ENCODE measurements around the gene ZBTB7C.

ZBTB7C gene

DNA sequence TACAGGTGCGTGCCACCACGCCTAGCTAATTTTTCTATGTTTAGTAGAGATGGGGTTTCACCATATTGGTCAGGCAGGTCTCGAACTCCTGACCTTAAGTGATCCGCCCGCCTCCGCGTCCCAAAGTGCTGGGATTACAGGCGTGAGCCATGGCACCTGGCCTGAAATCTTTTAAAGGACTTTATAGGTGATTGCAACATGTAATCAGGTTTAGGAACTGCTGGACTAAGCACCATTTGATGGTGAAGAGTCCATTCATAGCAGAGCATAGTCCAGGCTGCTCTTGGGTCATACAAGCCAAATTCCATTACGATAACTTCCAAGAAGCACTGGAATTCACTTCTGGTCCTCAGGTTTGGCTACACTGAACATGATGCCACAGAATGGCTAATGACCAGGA lies 278.1 kb downstream of the ZBTB7C start:
- Histone ChIP-seq H3K4me1 (ENCODE audit: control insufficient read depth, insufficient read depth, low read length) (peaks cover 25% of the 10 kb centered on the region), H3K27ac (ENCODE audit: extremely low read depth, low read depth, low read length) (no peak overlapping the region), H3K9me3 (ENCODE audit: control insufficient read depth, insufficient read depth, low read depth, low read length) (no peaks in the 10 kb centered on the region), H3K4me3 (ENCODE audit: low read depth, low read length) (no peak overlapping the region), H3K36me3 (ENCODE audit: control insufficient read depth in 2 of 2, insufficient read depth in 1 of 2, low read length in 2 of 2) (no peaks in the 10 kb centered on the region)
- POLR2A ChIA-PET: interaction anchor here (1.0 kb wide), 1 partner anchor 25 kb away, joined by 3 read pairs; no protein-coding TSS in a partner anchor
- TF ChIP-seq, protein P1, sequence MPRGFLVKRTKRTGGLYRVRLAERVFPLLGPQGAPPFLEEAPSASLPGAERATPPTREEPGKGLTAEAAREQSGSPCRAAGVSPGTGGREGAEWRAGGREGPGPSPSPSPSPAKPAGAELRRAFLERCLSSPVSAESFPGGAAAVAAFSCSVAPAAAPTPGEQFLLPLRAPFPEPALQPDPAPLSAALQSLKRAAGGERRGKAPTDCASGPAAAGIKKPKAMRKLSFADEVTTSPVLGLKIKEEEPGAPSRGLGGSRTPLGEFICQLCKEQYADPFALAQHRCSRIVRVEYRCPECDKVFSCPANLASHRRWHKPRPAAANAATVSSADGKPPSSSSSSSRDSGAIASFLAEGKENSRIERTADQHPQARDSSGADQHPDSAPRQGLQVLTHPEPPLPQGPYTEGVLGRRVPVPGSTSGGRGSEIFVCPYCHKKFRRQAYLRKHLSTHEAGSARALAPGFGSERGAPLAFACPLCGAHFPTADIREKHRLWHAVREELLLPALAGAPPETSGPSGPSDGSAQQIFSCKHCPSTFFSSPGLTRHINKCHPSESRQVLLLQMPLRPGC (tag by site-specific recombination; IDR thresholded peaks at IDR 0.05): no peak
- TF ChIP-seq ZNF423 (tag by site-specific recombination; IDR thresholded peaks at IDR 0.05) (no peak), ZBTB8A (tag by site-specific recombination; IDR thresholded peaks at IDR 0.05) (no peak), SALL2 (tag by site-specific recombination; IDR thresholded peaks at IDR 0.05; ENCODE audit: borderline replicate concordance) (no peak), ZNF335 (tag by site-specific recombination; conservative IDR thresholded peaks at IDR 0.05) (no peak), KLF1 (tag by site-specific recombination; IDR thresholded peaks at IDR 0.05) (no peak), ZNF16 (tag by site-specific recombination; IDR thresholded peaks at IDR 0.05; ENCODE audit: low read depth) (no peak), ZNF585B (tag by site-specific recombination; IDR thresholded peaks at IDR 0.05) (no peak), SP2 (tag by site-specific recombination; IDR thresholded peaks at IDR 0.05) (no peak), ZNF155 (tag by site-specific recombination; IDR thresholded peaks at IDR 0.05) (no peak)
- TF ChIP-seq, protein P2, sequence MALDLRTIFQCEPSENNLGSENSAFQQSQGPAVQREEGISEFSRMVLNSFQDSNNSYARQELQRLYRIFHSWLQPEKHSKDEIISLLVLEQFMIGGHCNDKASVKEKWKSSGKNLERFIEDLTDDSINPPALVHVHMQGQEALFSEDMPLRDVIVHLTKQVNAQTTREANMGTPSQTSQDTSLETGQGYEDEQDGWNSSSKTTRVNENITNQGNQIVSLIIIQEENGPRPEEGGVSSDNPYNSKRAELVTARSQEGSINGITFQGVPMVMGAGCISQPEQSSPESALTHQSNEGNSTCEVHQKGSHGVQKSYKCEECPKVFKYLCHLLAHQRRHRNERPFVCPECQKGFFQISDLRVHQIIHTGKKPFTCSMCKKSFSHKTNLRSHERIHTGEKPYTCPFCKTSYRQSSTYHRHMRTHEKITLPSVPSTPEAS (tag by site-specific recombination; IDR thresholded peaks at IDR 0.05): no peak
- CTCF ChIA-PET: interaction anchor here (1.1 to 1.2 kb wide), 2 partner anchors 93 to 101 kb away, joined by 3 to 4 read pairs; no protein-coding TSS in a partner anchor

DNA sequence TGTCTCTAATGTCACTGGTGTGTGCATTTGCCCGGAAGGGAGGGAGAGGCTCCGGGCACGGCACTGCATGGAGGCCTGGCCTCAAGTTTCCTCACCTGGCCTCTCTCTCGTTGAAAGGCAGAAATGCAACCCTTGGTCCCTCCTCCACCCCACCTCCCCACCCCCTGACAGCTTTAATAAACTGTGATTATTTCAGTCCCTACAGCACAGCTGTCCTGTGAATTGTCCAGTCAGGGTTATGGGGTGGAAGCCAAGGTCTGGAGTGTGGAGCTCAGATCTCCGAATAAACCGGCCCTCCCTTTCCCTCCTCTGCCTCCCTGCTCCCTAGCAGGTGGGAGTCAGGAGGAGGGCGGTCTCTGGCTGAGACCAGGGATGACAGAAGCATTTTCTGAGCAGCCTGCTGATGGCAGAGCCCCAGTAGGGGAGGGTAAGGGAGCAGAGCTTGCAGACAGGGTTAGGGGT lies 279.5 kb downstream of the ZBTB7C start:
- Histone ChIP-seq H3K4me1 (ENCODE audit: control insufficient read depth, insufficient read depth, low read length) (peaks cover 18% of the 10 kb centered on the region), H3K36me3 (ENCODE audit: control insufficient read depth in 2 of 2, insufficient read depth in 1 of 2, low read length in 2 of 2) (no peaks in the 10 kb centered on the region), H3K4me3 (ENCODE audit: low read depth, low read length) (no peak overlapping the region), H3K9me3 (ENCODE audit: control insufficient read depth, insufficient read depth, low read depth, low read length) (no peaks in the 10 kb centered on the region), H3K27ac (ENCODE audit: extremely low read depth, low read depth, low read length) (no peak overlapping the region)
- ChIA-PET CTCF (interaction anchor here (0.6 kb wide), 1 partner anchor 51 kb away, joined by 3 read pairs; no protein-coding TSS in a partner anchor), POLR2A (interaction anchor here (0.6 kb wide), 1 partner anchor 66 kb away, joined by 3 read pairs; no protein-coding TSS in a partner anchor)
- TF ChIP-seq, protein P3, sequence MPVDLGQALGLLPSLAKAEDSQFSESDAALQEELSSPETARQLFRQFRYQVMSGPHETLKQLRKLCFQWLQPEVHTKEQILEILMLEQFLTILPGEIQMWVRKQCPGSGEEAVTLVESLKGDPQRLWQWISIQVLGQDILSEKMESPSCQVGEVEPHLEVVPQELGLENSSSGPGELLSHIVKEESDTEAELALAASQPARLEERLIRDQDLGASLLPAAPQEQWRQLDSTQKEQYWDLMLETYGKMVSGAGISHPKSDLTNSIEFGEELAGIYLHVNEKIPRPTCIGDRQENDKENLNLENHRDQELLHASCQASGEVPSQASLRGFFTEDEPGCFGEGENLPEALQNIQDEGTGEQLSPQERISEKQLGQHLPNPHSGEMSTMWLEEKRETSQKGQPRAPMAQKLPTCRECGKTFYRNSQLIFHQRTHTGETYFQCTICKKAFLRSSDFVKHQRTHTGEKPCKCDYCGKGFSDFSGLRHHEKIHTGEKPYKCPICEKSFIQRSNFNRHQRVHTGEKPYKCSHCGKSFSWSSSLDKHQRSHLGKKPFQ (tag by site-specific recombination; IDR thresholded peaks at IDR 0.05): no peak
- TF ChIP-seq ZIC2 (tag by site-specific recombination; IDR thresholded peaks at IDR 0.05): peak; percentile 79
- no peak for TF ChIP-seq ZNF223 (tag by site-specific recombination; IDR thresholded peaks at IDR 0.05)
- no peak for TF ChIP-seq ZNF140 (tag by site-specific recombination; IDR thresholded peaks at IDR 0.05)
- no peak for TF ChIP-seq ZNF221 (tag by site-specific recombination; IDR thresholded peaks at IDR 0.05; ENCODE audit: borderline replicate concordance)
- TF ChIP-seq ZNF157 (tag by site-specific recombination; IDR thresholded peaks at IDR 0.05): no peak
- no peak for TF ChIP-seq BCL11B (tag by site-specific recombination; IDR thresholded peaks at IDR 0.05; ENCODE audit: low read depth)
- TF ChIP-seq ZNF23 (tag by site-specific recombination; IDR thresholded peaks at IDR 0.05; ENCODE audit: borderline replicate concordance): no peak
- no peak for TF ChIP-seq ZNF184 (tag by site-specific recombination; IDR thresholded peaks at IDR 0.05)
- peak; percentile 41; the same call in 1 of the 2 replicates for TF ChIP-seq ZFHX2 (tag by site-specific recombination; conservative IDR thresholded peaks at IDR 0.05)
- TF ChIP-seq SP3 (tag by site-specific recombination; IDR thresholded peaks at IDR 0.05): no peak
- TF ChIP-seq WT1 (tag by site-specific recombination; IDR thresholded peaks at IDR 0.05): peak; percentile 77
- TF ChIP-seq ZNF112 (tag by site-specific recombination; IDR thresholded peaks at IDR 0.05): no peak
- no peak for TF ChIP-seq SALL2 (tag by site-specific recombination; IDR thresholded peaks at IDR 0.05; ENCODE audit: borderline replicate concordance)
- TF ChIP-seq ZNF792 (tag by site-specific recombination; IDR thresholded peaks at IDR 0.05): no peak
